Measurements from ENCODE around the gene MS4A7. TPM values are rescaled to one million over a fixed set of nuclear protein-coding genes. Genes with fewer than 3 reads are reported as not detected.

MS4A7 gene
- total and polyA plus RNA-seq, 4 donors, result 7.9 to 121 (median 55.9) TPM

GRCh38 chr11:60376601-60377000 lies 1.7 kb upstream of the MS4A7 start:
- Histone ChIP-seq H3K27me3 (ENCODE audit: control insufficient read depth in 1 of 2, insufficient read depth in 2 of 2, low read length in 1 of 2) (no peaks in the 10 kb centered on the region), H3K36me3 (ENCODE audit: control insufficient read depth in 1 of 2, insufficient read depth in 2 of 2, low read length in 1 of 2) (no peaks in the 10 kb centered on the region), H3K27ac (ENCODE audit: low read depth in 1 of 2, low read length in 2 of 2) (no peak overlapping the region), H3K9me3 (ENCODE audit: control insufficient read depth, low read length) (no peaks in the 10 kb centered on the region), H3K4me3 (ENCODE audit: low read length in 2 of 2) (no peak overlapping the region), H3K4me1 (ENCODE audit: control insufficient read depth in 1 of 2, insufficient read depth in 2 of 2, low read length in 2 of 2) (no peaks in the 10 kb centered on the region)
- DNase-seq (no peak), ATAC-seq (ENCODE audit: low FRiP score) (no peak)
- 82 to 89% methylated on average over 3 of the region's 3 CpGs for WGBS, 2 donors
- intact Hi-C loops (cut with DNase I), result no loop called here

GRCh38 chr11:60377401-60378136 lies 763 bp upstream of the MS4A7 start:
- Histone ChIP-seq H3K27ac (ENCODE audit: low read depth in 1 of 2, low read length in 2 of 2) (no peak overlapping the region), H3K9me3 (ENCODE audit: control insufficient read depth, low read length) (no peaks in the 10 kb centered on the region), H3K4me3 (ENCODE audit: low read length in 2 of 2) (no peak overlapping the region), H3K36me3 (ENCODE audit: control insufficient read depth in 1 of 2, insufficient read depth in 2 of 2, low read length in 1 of 2) (no peaks in the 10 kb centered on the region), H3K27me3 (ENCODE audit: control insufficient read depth in 1 of 2, insufficient read depth in 2 of 2, low read length in 1 of 2) (no peaks in the 10 kb centered on the region), H3K4me1 (ENCODE audit: control insufficient read depth in 1 of 2, insufficient read depth in 2 of 2, low read length in 2 of 2) (no peaks in the 10 kb centered on the region)
- intact Hi-C loops (cut with DNase I), result no loop called here
- 82 to 84% methylated on average over 2 of the region's 2 CpGs for WGBS, 2 donors
- no peak for ATAC-seq (ENCODE audit: low FRiP score)
- peak in 1 of 2 donors; percentile 85 for DNase-seq

GRCh38 chr11:60389279-60389910 lies 11.1 kb downstream of the MS4A7 start:
- H3K4me3 ChIP-seq (ENCODE audit: low read length in 2 of 2), result no peak overlapping the region
- WGBS, 2 donors, result 50 to 55% methylated on average over 5 of the region's 5 CpGs
- intact Hi-C loops (cut with DNase I), result no loop called here
- H3K27ac ChIP-seq (ENCODE audit: low read depth in 1 of 2, low read length in 2 of 2), result no peak overlapping the region
- no peaks in the 10 kb centered on the region for H3K9me3 ChIP-seq (ENCODE audit: control insufficient read depth, low read length)
- H3K4me1 ChIP-seq (ENCODE audit: control insufficient read depth in 1 of 2, insufficient read depth in 2 of 2, low read length in 2 of 2), result no peaks in the 10 kb centered on the region
- DNase-seq (peak in 1 of 2 donors; percentile 59), ATAC-seq (ENCODE audit: low FRiP score) (peak; percentile 43)
- H3K27me3 ChIP-seq (ENCODE audit: control insufficient read depth in 1 of 2, insufficient read depth in 2 of 2, low read length in 1 of 2), result no peaks in the 10 kb centered on the region
- no peaks in the 10 kb centered on the region for H3K36me3 ChIP-seq (ENCODE audit: control insufficient read depth in 1 of 2, insufficient read depth in 2 of 2, low read length in 1 of 2)

GRCh38 chr11:60390419-60390818 lies 12.1 kb downstream of the MS4A7 start:
- ATAC-seq (ENCODE audit: low FRiP score), result no peak
- Histone ChIP-seq H3K4me1 (ENCODE audit: control insufficient read depth in 1 of 2, insufficient read depth in 2 of 2, low read length in 2 of 2) (no peaks in the 10 kb centered on the region), H3K4me3 (ENCODE audit: low read length in 2 of 2) (no peak overlapping the region), H3K36me3 (ENCODE audit: control insufficient read depth in 1 of 2, insufficient read depth in 2 of 2, low read length in 1 of 2) (no peaks in the 10 kb centered on the region), H3K9me3 (ENCODE audit: control insufficient read depth, low read length) (no peaks in the 10 kb centered on the region), H3K27me3 (ENCODE audit: control insufficient read depth in 1 of 2, insufficient read depth in 2 of 2, low read length in 1 of 2) (no peaks in the 10 kb centered on the region), H3K27ac (ENCODE audit: low read depth in 1 of 2, low read length in 2 of 2) (no peak overlapping the region)
- intact Hi-C loops (cut with DNase I), result no loop called here
- no peak for DNase-seq

- H3K36me3 ChIP-seq (ENCODE audit: control insufficient read depth in 1 of 2, insufficient read depth in 2 of 2, low read length in 1 of 2), result no peaks in the 10 kb centered on the region
- no peaks in the 10 kb centered on the region for H3K9me3 ChIP-seq (ENCODE audit: control insufficient read depth, low read length)
- no peaks in the 10 kb centered on the region for H3K4me1 ChIP-seq (ENCODE audit: control insufficient read depth in 1 of 2, insufficient read depth in 2 of 2, low read length in 2 of 2)
- ATAC-seq (ENCODE audit: low FRiP score) (no peak), DNase-seq (no peak)
- intact Hi-C loops (cut with DNase I), result no loop called here
- no peaks in the 10 kb centered on the region for H3K27me3 ChIP-seq (ENCODE audit: control insufficient read depth in 1 of 2, insufficient read depth in 2 of 2, low read length in 1 of 2)
- 79 to 80% methylated on average over 2 of the region's 2 CpGs for WGBS, 2 donors
- H3K4me3 ChIP-seq (ENCODE audit: low read length in 2 of 2), result no peak overlapping the region
- H3K27ac ChIP-seq (ENCODE audit: low read depth in 1 of 2, low read length in 2 of 2), result no peak overlapping the region
Measured at GRCh38 chr11:60392361-60392760, 14.0 kb downstream of the MS4A7 start.

- intact Hi-C loops (cut with DNase I), result no loop called here
- ATAC-seq (ENCODE audit: low FRiP score) (no peak), DNase-seq (no peak)
- H3K4me1 ChIP-seq (ENCODE audit: control insufficient read depth in 1 of 2, insufficient read depth in 2 of 2, low read length in 2 of 2), result no peaks in the 10 kb centered on the region
- no peaks in the 10 kb centered on the region for H3K36me3 ChIP-seq (ENCODE audit: control insufficient read depth in 1 of 2, insufficient read depth in 2 of 2, low read length in 1 of 2)
- WGBS, 2 donors, result 86 to 89% methylated on average over 5 of the region's 5 CpGs
- H3K4me3 ChIP-seq (ENCODE audit: low read length in 2 of 2), result no peak overlapping the region
- H3K9me3 ChIP-seq (ENCODE audit: control insufficient read depth, low read length), result no peaks in the 10 kb centered on the region
- no peaks in the 10 kb centered on the region for H3K27me3 ChIP-seq (ENCODE audit: control insufficient read depth in 1 of 2, insufficient read depth in 2 of 2, low read length in 1 of 2)
- H3K27ac ChIP-seq (ENCODE audit: low read depth in 1 of 2, low read length in 2 of 2), result no peak overlapping the region
Measured at GRCh38 chr11:60393016-60393415, 14.7 kb downstream of the MS4A7 start.

- WGBS, 2 donors, result 69 to 77% methylated on average over 7 of the region's 7 CpGs
- Histone ChIP-seq H3K36me3 (ENCODE audit: control insufficient read depth in 1 of 2, insufficient read depth in 2 of 2, low read length in 1 of 2) (no peaks in the 10 kb centered on the region), H3K4me3 (ENCODE audit: low read length in 2 of 2) (no peak overlapping the region), H3K27me3 (ENCODE audit: control insufficient read depth in 1 of 2, insufficient read depth in 2 of 2, low read length in 1 of 2) (no peaks in the 10 kb centered on the region), H3K9me3 (ENCODE audit: control insufficient read depth, low read length) (no peaks in the 10 kb centered on the region), H3K4me1 (ENCODE audit: control insufficient read depth in 1 of 2, insufficient read depth in 2 of 2, low read length in 2 of 2) (no peaks in the 10 kb centered on the region), H3K27ac (ENCODE audit: low read depth in 1 of 2, low read length in 2 of 2) (no peak overlapping the region)
- ATAC-seq (ENCODE audit: low FRiP score), result no peak
- no peak for DNase-seq
- intact Hi-C loops (cut with DNase I), result no loop called here
Measured at GRCh38 chr11:60394666-60395380, 16.5 kb downstream of the MS4A7 start.

GRCh38 chr11:60396382-60396781 lies 18.1 kb downstream of the MS4A7 start, which contains the start of gene MS4A14:
Gene MS4A14 (plus strand): TSS chr11:60396459. CDS start chr11:60396579, 120 bp downstream.
- Histone ChIP-seq H3K27ac (ENCODE audit: low read depth in 1 of 2, low read length in 2 of 2) (no peak within 1 kb of the TSS), H3K9me3 (ENCODE audit: control insufficient read depth, low read length) (no peaks in the 10 kb centered on the region), H3K36me3 (ENCODE audit: control insufficient read depth in 1 of 2, insufficient read depth in 2 of 2, low read length in 1 of 2) (no peaks in the 10 kb centered on the region), H3K4me3 (ENCODE audit: low read length in 2 of 2) (no peak within 1 kb of the TSS), H3K27me3 (ENCODE audit: control insufficient read depth in 1 of 2, insufficient read depth in 2 of 2, low read length in 1 of 2) (no peaks in the 10 kb centered on the region), H3K4me1 (ENCODE audit: control insufficient read depth in 1 of 2, insufficient read depth in 2 of 2, low read length in 2 of 2) (no peaks in the 10 kb centered on the region)
- WGBS, 2 donors, result 70 to 74% methylated on average over 3 of the region's 3 CpGs
- intact Hi-C loops (cut with DNase I), result no loop called here
- DNase-seq (no peak), ATAC-seq (ENCODE audit: low FRiP score) (no peak)
